ENCODE data around the gene ZFHX3.

The ZFHX3 gene

DNA sequence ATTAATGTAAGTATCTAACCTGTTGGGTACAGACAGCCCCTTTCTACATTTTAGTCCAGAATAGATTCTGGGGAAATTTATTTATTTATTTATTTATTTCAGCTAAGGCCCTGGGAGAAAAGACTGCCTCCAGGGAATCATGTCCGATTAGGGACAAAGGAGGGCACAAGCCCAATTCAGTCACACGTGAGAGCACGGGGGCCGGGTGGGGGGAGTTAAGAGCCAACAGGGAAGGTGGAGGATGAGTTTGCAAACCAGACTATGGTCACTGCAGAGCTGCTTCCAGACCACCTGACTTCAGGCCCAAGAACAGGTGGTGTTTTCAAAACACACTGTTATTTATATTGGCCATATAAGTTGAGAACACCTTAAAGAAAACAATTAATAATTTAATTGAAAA, 1.6 kb upstream of the ZFHX3 start:
- Histone ChIP-seq H3K9me3 (ENCODE audit: low read length) (no peaks in the 10 kb centered on the region), H2AFZ (ENCODE audit: low read depth, low read length) (no peak overlapping the region), H3K36me3 (ENCODE audit: insufficient read depth, low read length) (no peaks in the 10 kb centered on the region), H3K4me1 (ENCODE audit: insufficient read depth, low read length) (peaks cover 86% of the 10 kb centered on the region), H3K27me3 (ENCODE audit: insufficient read depth, low read length) (no peaks in the 10 kb centered on the region), H3K4me3 (ENCODE audit: low read length) (peak overlapping the region; percentile 58)

DNA sequence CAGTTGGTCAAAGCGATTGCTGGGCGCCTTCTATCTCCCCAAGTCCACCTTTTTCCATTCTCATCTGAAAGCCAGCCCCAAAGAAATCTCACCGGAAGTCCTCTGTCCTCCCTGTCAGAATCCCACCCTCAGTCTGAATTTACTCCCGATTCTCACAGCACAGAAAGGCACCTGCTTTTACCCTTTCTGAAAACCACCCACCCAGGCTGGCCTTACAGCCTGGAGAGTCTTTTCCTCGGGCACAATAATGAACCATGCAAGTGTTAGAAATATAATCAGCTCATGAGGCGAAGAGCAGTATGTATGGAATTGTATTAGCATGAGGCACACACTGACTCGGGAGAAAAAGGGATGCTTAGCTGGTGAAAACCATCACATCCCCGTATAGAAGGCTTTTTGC, 1.2 kb upstream of the ZFHX3 start:
- no peaks in the 10 kb centered on the region for H3K9me3 ChIP-seq (ENCODE audit: low read length)
- H3K36me3 ChIP-seq (ENCODE audit: insufficient read depth, low read length), result no peaks in the 10 kb centered on the region
- peaks cover 86% of the 10 kb centered on the region for H3K4me1 ChIP-seq (ENCODE audit: insufficient read depth, low read length)
- peak overlapping the region; percentile 58 for H3K4me3 ChIP-seq (ENCODE audit: low read length)
- H3K27me3 ChIP-seq (ENCODE audit: insufficient read depth, low read length), result no peaks in the 10 kb centered on the region
- no peak overlapping the region for H2AFZ ChIP-seq (ENCODE audit: low read depth, low read length)

DNA sequence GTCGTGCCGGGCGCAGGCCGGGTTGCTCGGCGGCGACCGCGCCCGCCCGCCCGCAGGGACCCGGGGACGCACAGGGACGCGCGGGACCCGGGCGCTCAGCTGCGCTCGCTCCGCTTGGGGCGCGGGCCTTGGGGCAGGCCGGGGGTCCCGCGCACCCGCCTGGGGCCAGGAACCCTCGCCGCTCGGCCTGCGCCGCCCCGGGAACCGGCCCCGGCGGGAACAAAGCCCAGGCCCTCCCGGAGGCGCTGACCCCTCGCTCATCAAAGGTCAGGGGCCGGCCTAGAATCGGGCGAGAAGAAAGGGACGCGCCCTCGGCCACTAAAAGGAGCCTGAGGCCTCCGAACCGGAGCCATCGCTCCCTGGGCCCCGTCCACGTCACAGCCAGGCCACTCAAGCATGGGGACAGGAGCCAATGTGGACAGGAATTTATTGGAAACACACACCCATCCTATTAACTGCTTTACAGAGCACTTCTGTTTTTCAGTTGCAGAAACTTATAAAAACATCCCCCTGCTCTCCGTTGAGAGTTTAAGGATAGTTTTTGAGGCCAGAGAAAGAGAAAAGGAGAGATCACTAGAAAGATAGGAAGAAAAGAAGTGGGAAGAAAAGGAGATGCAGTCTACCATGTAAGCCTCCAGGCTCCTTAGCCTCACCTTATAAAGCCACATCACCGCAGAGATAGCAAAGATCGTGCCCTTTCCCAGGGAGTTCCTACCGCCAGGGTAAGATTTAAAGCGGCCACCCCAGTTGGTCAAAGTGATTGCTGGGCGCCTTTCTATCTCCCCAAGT, 558 bp upstream of the ZFHX3 start:
- H3K4me1 ChIP-seq (ENCODE audit: insufficient read depth, low read length), result peaks cover 86% of the 10 kb centered on the region
- no peaks in the 10 kb centered on the region for H3K36me3 ChIP-seq (ENCODE audit: insufficient read depth, low read length)
- peak overlapping the region; percentile 58 for H3K4me3 ChIP-seq (ENCODE audit: low read length)
- H2AFZ ChIP-seq (ENCODE audit: low read depth, low read length), result no peak overlapping the region
- no peaks in the 10 kb centered on the region for H3K9me3 ChIP-seq (ENCODE audit: low read length)
- no peaks in the 10 kb centered on the region for H3K27me3 ChIP-seq (ENCODE audit: insufficient read depth, low read length)

DNA sequence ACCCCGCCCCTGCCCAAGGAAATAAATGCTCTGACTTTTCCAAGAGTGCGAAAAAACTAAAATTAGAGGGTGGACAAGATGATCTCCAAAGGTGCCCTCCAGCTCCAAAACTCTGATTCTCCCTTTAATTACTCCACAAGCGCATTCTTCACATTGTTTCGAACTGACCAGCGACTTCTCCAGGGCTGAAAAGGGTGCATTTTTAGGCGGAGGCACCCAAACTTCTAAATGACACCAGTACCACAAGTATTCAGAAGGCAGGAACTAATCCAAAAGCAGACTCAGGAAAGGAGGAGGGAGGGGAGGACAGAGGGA, 750 bp downstream of the ZFHX3 start:
- H3K36me3 ChIP-seq (ENCODE audit: insufficient read depth, low read length), result no peaks in the 10 kb centered on the region
- H2AFZ ChIP-seq (ENCODE audit: low read depth, low read length), result no peak overlapping the region
- no peaks in the 10 kb centered on the region for H3K9me3 ChIP-seq (ENCODE audit: low read length)
- H3K4me1 ChIP-seq (ENCODE audit: insufficient read depth, low read length), result peaks cover 82% of the 10 kb centered on the region
- H3K4me3 ChIP-seq (ENCODE audit: low read length), result peak overlapping the region; percentile 58
- no peaks in the 10 kb centered on the region for H3K27me3 ChIP-seq (ENCODE audit: insufficient read depth, low read length)

DNA sequence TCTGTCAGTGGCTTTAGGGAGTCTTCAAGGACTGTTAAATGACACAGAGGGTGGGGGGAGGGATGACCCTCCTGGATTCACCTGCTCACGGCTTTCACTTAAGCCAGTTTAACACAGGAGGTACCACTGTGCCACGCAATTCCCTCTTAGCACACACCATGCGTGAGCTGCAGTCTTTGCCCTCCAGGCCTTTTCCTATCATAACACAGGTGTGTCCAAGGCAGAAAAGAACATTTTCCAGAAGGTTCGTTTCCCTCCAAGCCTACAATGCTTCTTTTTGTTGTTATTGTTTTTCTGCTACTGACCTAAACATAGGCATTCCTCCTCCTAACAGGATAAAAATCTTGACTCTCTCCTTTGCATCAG, 1.1 kb downstream of the ZFHX3 start:
- no peak overlapping the region for H2AFZ ChIP-seq (ENCODE audit: low read depth, low read length)
- H3K36me3 ChIP-seq (ENCODE audit: insufficient read depth, low read length), result no peaks in the 10 kb centered on the region
- H3K4me1 ChIP-seq (ENCODE audit: insufficient read depth, low read length), result peaks cover 79% of the 10 kb centered on the region
- no peaks in the 10 kb centered on the region for H3K9me3 ChIP-seq (ENCODE audit: low read length)
- no peaks in the 10 kb centered on the region for H3K27me3 ChIP-seq (ENCODE audit: insufficient read depth, low read length)
- peak overlapping the region; percentile 58 for H3K4me3 ChIP-seq (ENCODE audit: low read length)

DNA sequence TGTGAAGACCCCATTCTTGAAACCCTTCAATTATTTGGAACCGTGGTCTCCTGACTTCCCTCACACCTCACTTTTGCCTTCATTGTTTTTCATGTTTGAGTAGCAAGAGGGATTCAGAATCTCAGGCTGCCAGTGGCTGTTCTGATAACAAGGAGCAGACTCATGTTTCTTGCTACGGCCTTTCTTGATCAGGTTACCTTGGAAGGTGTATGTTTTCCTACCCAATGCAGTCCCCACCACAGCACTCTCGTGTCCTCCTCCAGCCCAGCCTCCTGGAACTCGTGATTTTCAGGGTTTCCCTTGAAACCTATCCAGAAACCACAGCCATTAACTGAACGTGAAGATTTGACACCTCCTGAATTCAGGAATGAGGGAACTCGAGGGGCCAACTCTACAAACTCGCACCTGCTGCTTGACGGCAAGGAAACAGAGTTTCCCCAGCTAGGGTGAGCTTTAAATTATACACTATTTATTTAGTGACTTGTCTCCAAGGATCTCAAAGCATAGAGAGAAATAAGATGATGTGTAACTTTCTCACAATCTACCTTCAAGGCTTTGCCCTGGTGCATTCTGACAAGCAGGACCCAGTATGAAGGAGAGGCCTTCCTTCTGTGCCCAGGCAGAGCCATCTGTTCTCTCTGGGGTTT, 1.6 kb downstream of the ZFHX3 start:
- no peaks in the 10 kb centered on the region for H3K27me3 ChIP-seq (ENCODE audit: insufficient read depth, low read length)
- peaks cover 74% of the 10 kb centered on the region for H3K4me1 ChIP-seq (ENCODE audit: insufficient read depth, low read length)
- H3K4me3 ChIP-seq (ENCODE audit: low read length), result peak overlapping the region; percentile 58
- H2AFZ ChIP-seq (ENCODE audit: low read depth, low read length), result no peak overlapping the region
- H3K36me3 ChIP-seq (ENCODE audit: insufficient read depth, low read length), result no peaks in the 10 kb centered on the region
- H3K9me3 ChIP-seq (ENCODE audit: low read length), result no peaks in the 10 kb centered on the region

DNA sequence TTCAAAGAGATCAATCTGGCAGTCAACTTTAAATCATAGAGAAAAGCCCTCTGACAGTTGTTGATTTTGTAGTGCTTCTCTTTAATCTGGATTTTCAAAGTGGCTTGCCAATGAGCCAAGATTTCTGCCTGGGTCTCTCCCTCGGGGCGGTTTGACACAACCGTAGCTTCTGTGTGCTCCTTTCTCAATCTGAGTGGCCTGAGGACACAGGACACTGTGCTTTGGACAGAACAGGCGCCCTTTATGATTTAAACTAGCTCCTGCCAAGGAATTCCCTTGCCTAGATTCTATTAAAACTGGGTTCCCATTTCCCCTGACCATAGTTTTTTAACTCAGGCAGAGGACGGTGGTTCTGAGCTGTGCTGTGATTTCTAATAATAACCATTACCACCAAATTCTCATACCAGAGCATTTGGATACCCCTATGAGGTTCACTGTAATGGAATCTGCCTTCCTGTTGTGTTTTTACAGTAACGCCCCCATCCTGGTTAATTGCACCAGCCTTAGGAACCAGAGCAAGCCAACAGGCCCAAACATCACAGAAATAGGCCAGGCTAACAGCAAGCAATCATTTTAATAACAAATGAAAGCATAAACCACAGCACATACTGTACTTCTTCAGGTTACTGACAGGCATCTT, 4.0 kb downstream of the ZFHX3 start:
- Histone ChIP-seq H2AFZ (ENCODE audit: low read depth, low read length) (no peak overlapping the region), H3K9me3 (ENCODE audit: low read length) (no peaks in the 10 kb centered on the region), H3K27me3 (ENCODE audit: insufficient read depth, low read length) (no peaks in the 10 kb centered on the region), H3K4me1 (ENCODE audit: insufficient read depth, low read length) (peaks cover 71% of the 10 kb centered on the region), H3K36me3 (ENCODE audit: insufficient read depth, low read length) (no peaks in the 10 kb centered on the region), H3K4me3 (ENCODE audit: low read length) (no peak overlapping the region)

DNA sequence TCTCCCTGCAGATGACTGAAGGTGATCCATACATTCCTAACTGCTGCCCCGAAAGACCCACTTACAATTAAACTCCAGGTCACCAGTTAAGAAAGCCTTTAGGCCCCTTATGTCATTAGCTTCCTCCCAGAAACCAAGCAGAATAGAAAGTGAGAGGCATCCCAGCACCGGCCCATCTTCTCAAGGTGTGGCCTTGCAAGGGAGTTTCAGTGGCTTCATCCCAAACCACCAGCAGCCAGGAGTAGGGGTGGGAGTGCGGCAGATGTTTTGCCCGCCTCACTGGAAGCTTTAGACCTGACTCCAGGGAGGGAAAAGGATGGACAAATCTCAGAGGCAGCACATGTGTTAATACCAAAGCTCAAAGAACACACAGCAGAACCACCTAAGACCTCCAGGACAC, 5.1 kb downstream of the ZFHX3 start:
- Histone ChIP-seq H3K27me3 (ENCODE audit: insufficient read depth, low read length) (no peaks in the 10 kb centered on the region), H3K9me3 (ENCODE audit: low read length) (no peaks in the 10 kb centered on the region), H3K4me1 (ENCODE audit: insufficient read depth, low read length) (peaks cover 72% of the 10 kb centered on the region), H2AFZ (ENCODE audit: low read depth, low read length) (no peak overlapping the region), H3K36me3 (ENCODE audit: insufficient read depth, low read length) (no peaks in the 10 kb centered on the region), H3K4me3 (ENCODE audit: low read length) (no peak overlapping the region)

DNA sequence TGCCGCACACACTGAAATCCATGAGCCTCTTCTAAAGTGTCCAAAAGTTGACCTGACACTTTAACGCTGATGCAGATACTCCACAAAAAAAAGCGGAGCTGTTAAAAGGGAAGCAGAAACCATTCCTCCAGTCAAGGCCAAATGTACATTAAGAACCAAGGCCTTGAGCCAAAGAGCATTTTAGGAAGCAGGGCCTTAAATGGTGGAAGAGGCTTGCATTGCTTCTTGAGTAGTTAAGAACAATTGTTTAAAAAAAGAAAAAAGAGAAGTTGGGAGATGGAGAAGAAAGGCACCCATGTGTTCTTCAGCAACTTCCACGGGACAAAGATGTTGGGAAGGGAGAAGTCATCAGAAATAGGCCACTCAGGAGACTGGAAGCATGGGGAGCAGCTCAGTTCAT, 6.3 kb downstream of the ZFHX3 start:
- no peak overlapping the region for H2AFZ ChIP-seq (ENCODE audit: low read depth, low read length)
- H3K36me3 ChIP-seq (ENCODE audit: insufficient read depth, low read length), result no peaks in the 10 kb centered on the region
- peaks cover 75% of the 10 kb centered on the region for H3K4me1 ChIP-seq (ENCODE audit: insufficient read depth, low read length)
- H3K4me3 ChIP-seq (ENCODE audit: low read length), result no peak overlapping the region
- H3K27me3 ChIP-seq (ENCODE audit: insufficient read depth, low read length), result no peaks in the 10 kb centered on the region
- no peaks in the 10 kb centered on the region for H3K9me3 ChIP-seq (ENCODE audit: low read length)

DNA sequence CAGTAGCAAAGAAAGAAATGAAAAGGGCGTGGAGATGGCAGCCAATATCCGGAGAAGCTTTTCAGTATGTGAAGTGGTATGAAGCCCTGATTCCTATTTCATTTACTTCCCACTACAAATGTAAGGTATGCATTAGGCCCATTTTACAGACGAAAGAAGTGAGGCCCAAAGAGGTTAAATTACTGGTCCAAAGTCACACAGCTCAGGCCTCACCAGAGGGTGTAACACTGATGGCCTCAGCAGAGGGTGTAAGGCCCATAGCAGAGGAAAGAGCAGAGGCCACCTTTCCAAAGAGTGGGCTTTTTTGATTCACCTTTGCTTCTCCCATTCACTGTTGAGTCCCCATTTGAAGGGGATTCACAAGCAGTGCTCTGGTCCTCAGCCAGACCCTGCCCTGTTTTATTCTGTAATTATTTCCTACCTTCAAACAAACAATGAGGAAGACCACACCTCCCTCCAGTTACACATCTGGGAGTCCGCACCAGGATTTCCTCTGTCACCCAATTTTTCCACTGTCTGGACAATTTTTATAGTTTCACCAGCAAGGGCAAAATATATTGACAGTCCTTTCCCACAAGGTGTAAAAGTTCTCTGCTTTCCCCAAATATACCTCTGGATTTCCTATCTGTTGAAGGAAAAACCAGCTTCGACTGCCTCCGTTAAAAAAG, 7.1 kb downstream of the ZFHX3 start:
- H3K9me3 ChIP-seq (ENCODE audit: low read length), result no peaks in the 10 kb centered on the region
- H3K4me1 ChIP-seq (ENCODE audit: insufficient read depth, low read length), result peaks cover 75% of the 10 kb centered on the region
- H3K36me3 ChIP-seq (ENCODE audit: insufficient read depth, low read length), result no peaks in the 10 kb centered on the region
- no peak overlapping the region for H2AFZ ChIP-seq (ENCODE audit: low read depth, low read length)
- H3K4me3 ChIP-seq (ENCODE audit: low read length), result no peak overlapping the region
- no peaks in the 10 kb centered on the region for H3K27me3 ChIP-seq (ENCODE audit: insufficient read depth, low read length)

DNA sequence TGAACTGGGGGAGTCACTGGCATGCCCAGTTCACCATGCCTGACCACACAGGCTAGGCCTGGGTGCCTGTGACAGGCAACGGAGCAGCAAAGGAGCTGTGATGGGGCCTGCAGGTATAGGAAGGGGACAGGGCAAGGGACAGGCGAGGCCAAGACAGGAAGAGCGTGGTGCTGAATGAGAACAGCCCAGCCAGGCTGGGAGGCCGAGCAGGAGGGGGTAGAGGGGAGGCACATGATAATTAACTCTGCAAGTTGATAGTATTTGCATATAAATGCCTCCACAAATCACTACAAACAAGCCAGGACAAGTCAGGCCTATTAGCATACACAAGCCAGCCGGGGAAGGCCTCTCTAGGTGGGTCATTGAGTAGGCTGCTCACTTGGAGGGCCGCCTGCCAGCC, 7.8 kb downstream of the ZFHX3 start:
- Histone ChIP-seq H3K4me1 (ENCODE audit: insufficient read depth, low read length) (peaks cover 76% of the 10 kb centered on the region), H3K36me3 (ENCODE audit: insufficient read depth, low read length) (no peaks in the 10 kb centered on the region), H3K9me3 (ENCODE audit: low read length) (no peaks in the 10 kb centered on the region), H2AFZ (ENCODE audit: low read depth, low read length) (no peak overlapping the region), H3K27me3 (ENCODE audit: insufficient read depth, low read length) (no peaks in the 10 kb centered on the region), H3K4me3 (ENCODE audit: low read length) (no peak overlapping the region)

DNA sequence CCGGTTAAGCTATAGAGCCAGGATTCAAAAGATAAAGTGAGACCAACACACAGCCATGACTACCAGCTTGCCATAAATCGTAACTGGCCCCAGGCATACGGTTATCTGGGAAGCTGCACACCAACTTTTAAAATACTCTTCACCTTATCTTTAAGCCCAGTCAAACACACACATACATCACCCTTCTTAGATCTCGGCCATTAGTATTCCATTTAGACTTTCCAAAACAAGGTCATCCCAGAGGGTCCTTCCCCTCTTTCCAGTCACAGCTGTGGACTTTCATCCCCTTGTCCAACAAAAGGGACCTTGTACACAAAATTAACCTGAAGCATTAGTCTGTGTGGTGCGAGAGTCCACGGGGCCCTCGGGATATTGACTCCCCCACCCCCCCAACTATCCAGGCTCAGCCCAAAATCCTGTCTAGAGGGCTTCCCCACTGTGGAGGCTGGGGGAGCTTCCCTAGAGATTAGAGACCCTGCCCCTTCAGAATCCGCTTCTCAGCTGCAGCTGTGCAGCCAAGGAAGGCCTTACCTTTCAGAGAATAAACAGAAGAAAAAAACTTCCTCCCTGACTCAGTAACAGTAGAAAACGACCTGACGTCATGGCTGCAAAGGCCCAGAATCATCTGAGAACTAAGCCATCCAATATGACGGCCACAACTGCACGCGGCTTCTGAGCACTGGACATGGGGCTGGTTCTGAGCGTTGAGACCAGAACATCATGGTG, 9.9 kb downstream of the ZFHX3 start:
- Histone ChIP-seq H3K9me3 (ENCODE audit: low read length) (no peaks in the 10 kb centered on the region), H3K4me3 (ENCODE audit: low read length) (no peak overlapping the region), H3K27me3 (ENCODE audit: insufficient read depth, low read length) (no peaks in the 10 kb centered on the region), H3K36me3 (ENCODE audit: insufficient read depth, low read length) (no peaks in the 10 kb centered on the region), H2AFZ (ENCODE audit: low read depth, low read length) (no peak overlapping the region), H3K4me1 (ENCODE audit: insufficient read depth, low read length) (peaks cover 77% of the 10 kb centered on the region)

DNA sequence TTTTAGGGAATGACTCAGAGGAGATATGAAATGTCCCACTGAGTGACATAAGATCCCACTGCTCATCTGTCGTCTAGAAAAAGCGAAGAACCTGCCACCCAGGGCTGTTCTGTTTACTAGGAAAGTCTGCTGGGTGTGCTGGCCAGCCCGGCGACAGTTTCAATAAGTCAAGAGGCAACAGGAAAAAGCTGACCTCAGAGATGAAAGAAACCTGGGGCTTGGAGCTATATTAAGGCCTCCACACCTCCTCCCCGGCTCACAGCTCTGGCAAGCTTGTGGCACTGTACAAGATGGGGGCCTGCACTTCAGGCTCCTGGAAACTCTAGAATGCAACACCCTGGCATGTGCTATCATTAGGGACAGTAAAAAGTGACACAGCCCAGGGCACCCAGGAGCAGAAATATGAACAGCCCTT, 10.6 kb downstream of the ZFHX3 start:
- Histone ChIP-seq H3K4me1 (ENCODE audit: insufficient read depth, low read length) (peaks cover 79% of the 10 kb centered on the region), H3K27me3 (ENCODE audit: insufficient read depth, low read length) (no peaks in the 10 kb centered on the region), H3K4me3 (ENCODE audit: low read length) (no peak overlapping the region), H3K9me3 (ENCODE audit: low read length) (no peaks in the 10 kb centered on the region), H2AFZ (ENCODE audit: low read depth, low read length) (no peak overlapping the region), H3K36me3 (ENCODE audit: insufficient read depth, low read length) (no peaks in the 10 kb centered on the region)

All from neuron (in vitro differentiated cells).